Left hindlimb (tissue), 1 donor: ENCODE results near the gene NPIPB6.
A peak's percentile ranks its signal among the peaks of the same experiment; 100 is the strongest.
"Not testable (repeated sequence)": the region's sequence is repeated elsewhere in the genome, so short reads cannot be mapped to it uniquely, and the experiment has no call there.

Experiments used
- DNase-seq: peaks from one replicate; pipeline ENCODE4 v3.0.0-alpha.2; 2018

NPIPB6 gene

GRCh38 chr16:28363408-28363807, at the start of gene NPIPB6:
Gene NPIPB6 (minus strand): TSS chr16:28363508. CDS start chr16:28362822, 686 bp downstream.
- DNase-seq = not testable (repeated sequence)

GRCh38 chr16:28403220-28404072, 40.1 kb upstream of the NPIPB6 start, which contains the start of gene EIF3CL:
Gene EIF3CL (minus strand): TSS chr16:28403841. CDS start chr16:28403618, 223 bp downstream.
- not testable (repeated sequence) for DNase-seq

- DNase-seq = not testable (repeated sequence)
Observed at GRCh38 chr16:28392054-28392453, 28.7 kb upstream of the NPIPB6 start.

- not testable (repeated sequence) for DNase-seq
Observed at GRCh38 chr16:28382177-28382867, 19.0 kb upstream of the NPIPB6 start.

- not testable (repeated sequence) for DNase-seq
Observed at GRCh38 chr16:28377822-28378221, 14.5 kb upstream of the NPIPB6 start.

GRCh38 chr16:28377108-28377625, 13.9 kb upstream of the NPIPB6 start:
- not testable (repeated sequence) for DNase-seq

GRCh38 chr16:28375115-28375514, 11.8 kb upstream of the NPIPB6 start:
- not testable (repeated sequence) for DNase-seq

- not testable (repeated sequence) for DNase-seq
Observed at GRCh38 chr16:28374281-28374680, 11.0 kb upstream of the NPIPB6 start.

- DNase-seq = not testable (repeated sequence)
Observed at GRCh38 chr16:28367926-28368325, 4.6 kb upstream of the NPIPB6 start.

- DNase-seq = not testable (repeated sequence)
Observed at GRCh38 chr16:28364268-28365173, 1.2 kb upstream of the NPIPB6 start.

- not testable (repeated sequence) for DNase-seq
Observed at GRCh38 chr16:28362600-28362999, 708 bp downstream of the NPIPB6 start.

- DNase-seq = not testable (repeated sequence)
Observed at GRCh38 chr16:28338230-28338629, 25.1 kb downstream of the NPIPB6 start.

- DNase-seq = not testable (repeated sequence)
Observed at GRCh38 chr16:28336940-28337710, 26.2 kb downstream of the NPIPB6 start.

- not testable (repeated sequence) for DNase-seq
Observed at GRCh38 chr16:28335678-28336077, 27.6 kb downstream of the NPIPB6 start.

GRCh38 chr16:28332632-28333031, 30.7 kb downstream of the NPIPB6 start:
- not testable (repeated sequence) for DNase-seq

GRCh38 chr16:28330981-28331380, 32.3 kb downstream of the NPIPB6 start:
- not testable (repeated sequence) for DNase-seq

- peak; percentile 3 for DNase-seq
Observed at GRCh38 chr16:28330232-28330631, 33.1 kb downstream of the NPIPB6 start.

GRCh38 chr16:28326881-28327610, 36.3 kb downstream of the NPIPB6 start:
- peak; percentile 50 for DNase-seq

GRCh38 chr16:28324887-28325279, 38.4 kb downstream of the NPIPB6 start:
- DNase-seq = no peak

GRCh38 chr16:28324235-28324886, 38.9 kb downstream of the NPIPB6 start:
- DNase-seq = peak; percentile 13
